Measurements from ENCODE around the gene CTDSPL. TPM values are rescaled to one million over a fixed set of nuclear protein-coding genes. Genes with fewer than 3 reads are reported as not detected.

The CTDSPL gene
- total RNA-seq, 2 experiments from 2014 or later = 0.90 to 2.1 TPM

DNA sequence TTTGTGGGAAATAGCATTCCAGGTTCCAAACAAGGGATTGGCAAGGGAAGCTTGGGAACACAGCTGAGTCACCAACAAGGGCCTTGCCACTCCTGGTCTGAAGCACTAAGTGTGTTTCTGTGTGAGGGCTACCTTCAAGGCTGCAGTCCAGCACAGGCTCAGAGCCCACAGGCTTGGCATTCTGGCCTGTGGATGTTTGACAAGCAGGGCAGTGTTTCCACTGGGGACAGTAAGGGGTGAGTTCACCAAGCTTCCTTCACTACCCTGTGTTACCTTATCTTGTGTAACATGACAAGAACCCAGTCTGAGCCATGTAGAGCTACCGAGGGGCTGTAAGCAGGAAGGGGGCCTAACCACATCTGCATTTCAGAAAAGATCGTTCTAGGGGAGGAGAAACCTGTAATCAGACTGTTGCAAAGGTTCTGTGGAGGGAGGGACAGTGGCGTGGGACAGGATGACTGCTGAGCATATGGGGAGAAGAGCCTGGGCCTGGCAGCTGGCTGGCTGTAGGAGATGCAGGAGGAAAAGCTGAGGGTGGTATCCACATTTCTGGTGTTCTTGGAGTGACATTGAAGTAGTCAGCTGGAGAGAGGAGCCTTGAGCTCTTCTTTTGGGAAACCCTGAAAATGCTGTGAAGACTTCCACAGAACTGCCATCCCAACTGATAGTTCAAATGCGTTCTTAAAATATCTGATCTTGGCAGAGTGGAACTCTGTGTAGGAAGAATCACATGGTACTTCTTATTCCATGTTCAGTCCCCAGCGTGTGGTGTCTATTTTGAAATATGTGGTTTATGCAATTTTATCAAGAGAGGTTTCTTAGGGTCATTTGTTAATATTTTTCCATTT is 61.3 kb downstream of the CTDSPL start:
- H3K9me3 Mint-ChIP-seq (ENCODE audit: insufficient read depth) = no peaks in the 10 kb centered on the region
- DNase-seq (no peak), ATAC-seq (peak; percentile 42)
- POLR2A ChIA-PET = no interaction called here
- H3K4me3 Mint-ChIP-seq = no peak overlapping the region
- H3K36me3 Mint-ChIP-seq (ENCODE audit: low read depth) = no peaks in the 10 kb centered on the region
- CTCF ChIA-PET = interaction anchor here (1.0 to 4.0 kb wide), 7 partner anchors 13 to 67 kb away, joined by 3 to 16 read pairs (median 4); no protein-coding TSS in a partner anchor
- peaks cover 14% of the 10 kb centered on the region for H3K4me1 Mint-ChIP-seq (ENCODE audit: low read depth)
- no peak overlapping the region for H3K27ac Mint-ChIP-seq
- H3K27me3 Mint-ChIP-seq (ENCODE audit: low read depth) = peaks cover 12% of the 10 kb centered on the region

DNA sequence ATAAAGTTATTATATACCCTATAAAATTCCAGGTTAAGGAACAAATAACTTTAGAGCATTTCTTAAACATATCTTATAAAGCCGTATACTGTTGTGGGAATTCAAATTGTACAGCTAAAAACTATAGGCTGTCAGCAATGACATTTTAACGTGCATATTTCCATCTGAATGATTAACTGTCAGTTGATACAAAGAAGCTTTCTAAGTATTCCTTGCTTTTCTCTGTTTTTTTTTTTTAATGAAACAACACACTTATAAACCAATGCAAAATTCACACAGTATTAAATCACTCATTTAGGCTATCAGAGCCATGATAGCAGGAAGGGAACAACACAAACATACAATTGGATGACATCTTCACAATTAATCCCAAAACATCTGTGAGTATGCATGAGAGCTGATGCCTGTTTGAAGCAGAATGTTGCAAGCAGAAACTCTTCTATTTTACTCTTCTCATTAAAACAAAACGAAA is 61.9 kb downstream of the CTDSPL start:
- ChIA-PET CTCF (interaction anchor here (1.1 to 4.0 kb wide), 4 partner anchors 15 to 68 kb away, joined by 3 to 16 read pairs (median 6); no protein-coding TSS in a partner anchor), POLR2A (no interaction called here)
- ATAC-seq (no peak), DNase-seq (no peak)
- no peak overlapping the region for H3K4me3 Mint-ChIP-seq
- no peaks in the 10 kb centered on the region for H3K36me3 Mint-ChIP-seq (ENCODE audit: low read depth)
- peaks cover 14% of the 10 kb centered on the region for H3K4me1 Mint-ChIP-seq (ENCODE audit: low read depth)
- no peak overlapping the region for H3K27ac Mint-ChIP-seq
- no peaks in the 10 kb centered on the region for H3K9me3 Mint-ChIP-seq (ENCODE audit: insufficient read depth)
- H3K27me3 Mint-ChIP-seq (ENCODE audit: low read depth) = peaks cover 8% of the 10 kb centered on the region

DNA sequence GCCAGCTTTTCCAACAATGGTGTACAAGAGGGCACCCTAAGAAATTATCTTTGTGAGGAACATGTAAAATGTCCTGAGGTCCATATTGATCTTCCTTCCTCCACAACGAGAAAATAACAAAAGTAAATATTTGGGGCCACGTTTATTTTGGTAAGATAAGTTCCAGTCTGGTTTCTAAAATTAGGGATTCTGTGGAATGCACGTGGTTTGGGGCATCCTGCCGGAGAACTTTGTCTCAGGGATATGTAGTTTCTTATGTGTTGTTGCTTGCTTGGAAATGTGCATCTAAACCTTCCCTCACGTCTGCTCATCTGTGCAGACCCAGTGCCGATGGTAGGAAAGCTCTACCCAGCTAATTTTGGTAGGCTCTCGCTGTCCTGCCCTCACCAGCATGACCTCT is 62.8 kb downstream of the CTDSPL start:
- Mint-ChIP-seq H3K27me3 (ENCODE audit: low read depth) (peaks cover 8% of the 10 kb centered on the region), H3K9me3 (ENCODE audit: insufficient read depth) (no peaks in the 10 kb centered on the region), H3K36me3 (ENCODE audit: low read depth) (no peaks in the 10 kb centered on the region), H3K27ac (no peak overlapping the region), H3K4me1 (ENCODE audit: low read depth) (peaks cover 14% of the 10 kb centered on the region), H3K4me3 (no peak overlapping the region)
- ChIA-PET POLR2A (no interaction called here), CTCF (interaction anchor here (2.5 to 4.0 kb wide), 2 partner anchors 22 to 69 kb away, joined by 9 to 16 read pairs; no protein-coding TSS in a partner anchor)
- ATAC-seq (no peak), DNase-seq (no peak)

DNA sequence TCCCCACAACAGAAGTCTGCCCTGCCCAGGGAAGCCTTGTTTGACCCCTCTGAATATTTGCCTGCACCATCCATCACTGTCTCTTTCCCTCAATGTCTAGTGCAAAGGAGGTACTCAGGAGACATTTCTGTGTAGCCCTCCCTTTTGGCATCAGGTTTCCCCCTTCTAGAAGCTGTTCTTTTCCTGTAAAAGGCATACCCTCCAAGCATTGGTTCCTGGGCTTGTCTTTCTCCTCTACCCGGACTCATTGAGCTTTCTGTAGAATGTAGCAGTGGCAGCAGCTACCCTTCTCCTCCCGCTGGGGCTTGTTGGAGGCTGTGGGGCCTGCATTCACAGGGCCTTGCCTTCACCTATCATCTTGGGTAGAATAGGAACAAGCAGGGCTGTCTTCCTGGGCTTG is 63.5 kb downstream of the CTDSPL start:
- ChIA-PET POLR2A (no interaction called here), CTCF (interaction anchor here (0.9 to 4.0 kb wide), 2 partner anchors 14 to 22 kb away, joined by 3 to 16 read pairs; no protein-coding TSS in a partner anchor)
- Mint-ChIP-seq H3K36me3 (ENCODE audit: low read depth) (no peaks in the 10 kb centered on the region), H3K4me1 (ENCODE audit: low read depth) (peaks cover 14% of the 10 kb centered on the region), H3K9me3 (ENCODE audit: insufficient read depth) (no peaks in the 10 kb centered on the region), H3K4me3 (no peak overlapping the region), H3K27ac (no peak overlapping the region), H3K27me3 (ENCODE audit: low read depth) (peaks cover 7% of the 10 kb centered on the region)
- ATAC-seq (no peak), DNase-seq (no peak)

DNA sequence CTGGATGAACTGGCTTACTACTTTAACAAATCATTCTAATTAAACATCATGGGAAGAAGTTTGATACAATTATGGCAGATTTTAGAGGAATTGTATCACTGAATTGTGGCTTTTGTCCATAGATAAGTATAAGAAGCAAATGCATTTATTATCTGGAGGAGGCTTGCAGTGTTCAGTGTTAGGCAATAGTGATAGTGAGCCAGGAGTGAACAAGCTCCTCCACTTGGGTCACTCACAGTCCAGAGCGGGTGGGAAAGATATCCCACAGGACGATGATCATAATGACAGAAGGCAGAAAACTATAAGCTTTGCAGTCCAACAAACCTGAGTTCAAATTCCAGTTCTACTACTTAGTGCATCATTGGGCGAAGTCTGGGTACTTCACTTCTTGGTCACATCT is 64.9 kb downstream of the CTDSPL start:
- ChIA-PET POLR2A (no interaction called here), CTCF (interaction anchor here (4.0 kb wide), 1 partner anchor 24 kb away, joined by 16 read pairs; no protein-coding TSS in a partner anchor)
- H3K27ac Mint-ChIP-seq = no peak overlapping the region
- ATAC-seq (no peak), DNase-seq (no peak)
- peaks cover 10% of the 10 kb centered on the region for H3K4me1 Mint-ChIP-seq (ENCODE audit: low read depth)
- H3K9me3 Mint-ChIP-seq (ENCODE audit: insufficient read depth) = no peaks in the 10 kb centered on the region
- H3K27me3 Mint-ChIP-seq (ENCODE audit: low read depth) = peaks cover 7% of the 10 kb centered on the region
- H3K36me3 Mint-ChIP-seq (ENCODE audit: low read depth) = no peaks in the 10 kb centered on the region
- no peak overlapping the region for H3K4me3 Mint-ChIP-seq

DNA sequence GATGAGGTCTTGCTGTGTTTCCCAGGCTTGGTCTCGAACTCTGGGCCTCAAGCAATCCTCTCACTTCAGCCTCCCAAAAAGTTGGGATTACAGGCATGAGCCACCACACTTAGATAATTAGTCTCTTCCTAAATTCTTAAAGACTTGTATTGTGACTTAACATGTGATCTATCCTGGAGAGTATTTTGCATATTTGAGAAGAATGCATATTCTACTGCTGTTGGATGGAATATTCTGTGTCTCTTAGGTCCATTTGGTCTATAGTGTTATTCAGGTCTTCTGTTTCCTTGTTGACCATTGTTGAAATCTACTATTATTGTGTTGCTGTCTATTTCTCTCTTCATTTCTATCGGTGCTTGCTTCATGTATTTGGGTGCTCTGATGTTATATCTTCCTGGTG is 68.8 kb downstream of the CTDSPL start:
- ChIA-PET POLR2A (no interaction called here), CTCF (no interaction called here)
- Mint-ChIP-seq H3K27me3 (ENCODE audit: low read depth) (peaks cover 7% of the 10 kb centered on the region), H3K9me3 (ENCODE audit: insufficient read depth) (no peaks in the 10 kb centered on the region), H3K27ac (no peak overlapping the region), H3K4me1 (ENCODE audit: low read depth) (no peaks in the 10 kb centered on the region), H3K36me3 (ENCODE audit: low read depth) (no peaks in the 10 kb centered on the region), H3K4me3 (no peak overlapping the region)
- no peak for DNase-seq
- ATAC-seq = no peak

DNA sequence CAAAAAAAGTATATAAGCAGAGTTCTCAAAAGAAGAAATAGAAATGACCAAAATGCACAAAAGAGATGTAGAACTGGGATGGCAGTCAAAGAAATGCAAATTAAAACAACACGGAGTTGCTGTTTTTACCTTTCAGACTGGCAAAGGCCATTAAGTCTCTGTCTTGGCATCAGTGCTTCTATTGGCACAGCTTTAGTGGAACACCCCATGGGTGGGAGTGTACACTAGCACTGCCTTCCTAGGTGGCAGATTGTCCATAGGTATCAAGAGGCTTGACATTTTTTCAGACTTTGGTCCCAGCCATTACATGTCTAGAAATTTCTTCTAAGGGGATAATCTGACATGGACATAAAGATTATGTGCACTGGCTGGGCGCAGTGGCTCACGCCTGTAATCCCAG is 70.8 kb downstream of the CTDSPL start:
- CTCF ChIA-PET = interaction anchor here (0.6 to 1.2 kb wide), 2 partner anchors 21 to 77 kb away, joined by 3 to 6 read pairs; no protein-coding TSS in a partner anchor
- no peaks in the 10 kb centered on the region for H3K9me3 Mint-ChIP-seq (ENCODE audit: insufficient read depth)
- POLR2A ChIA-PET = no interaction called here
- peaks cover 11% of the 10 kb centered on the region for H3K27me3 Mint-ChIP-seq (ENCODE audit: low read depth)
- DNase-seq = no peak
- H3K36me3 Mint-ChIP-seq (ENCODE audit: low read depth) = no peaks in the 10 kb centered on the region
- H3K4me3 Mint-ChIP-seq = no peak overlapping the region
- H3K4me1 Mint-ChIP-seq (ENCODE audit: low read depth) = no peaks in the 10 kb centered on the region
- no peak for ATAC-seq
- H3K27ac Mint-ChIP-seq = no peak overlapping the region

DNA sequence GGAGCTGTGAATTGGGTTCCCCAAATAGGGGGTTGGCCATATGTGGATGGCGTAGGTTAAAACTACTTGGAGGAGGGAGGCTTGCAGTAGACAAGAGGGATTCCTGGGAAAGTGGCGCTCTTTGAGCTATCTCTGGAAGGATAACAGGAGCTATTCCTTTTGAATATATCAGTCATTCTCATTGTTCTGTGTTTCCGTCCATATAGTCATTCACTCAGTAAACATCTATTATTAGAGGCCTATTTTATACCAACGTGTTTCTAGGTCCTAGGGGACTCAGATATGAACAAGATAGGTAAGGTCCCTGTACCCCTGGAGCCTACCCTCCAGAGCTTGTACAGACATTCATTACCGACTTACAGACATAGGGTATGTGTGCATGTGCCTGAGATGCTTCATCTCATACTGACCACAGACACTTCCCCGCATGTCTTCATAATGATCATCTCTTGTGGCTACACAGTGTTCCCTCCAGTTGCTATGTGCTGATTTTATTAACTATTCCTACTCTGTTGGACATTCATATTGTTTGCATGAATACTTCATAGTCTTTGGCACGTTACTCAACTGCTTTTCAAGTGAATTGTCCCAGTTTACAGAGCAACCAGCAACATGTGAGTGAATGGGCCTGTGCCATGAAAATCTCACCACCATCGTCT is 73.1 kb downstream of the CTDSPL start:
- Mint-ChIP-seq H3K9me3 (ENCODE audit: insufficient read depth) (no peaks in the 10 kb centered on the region), H3K27me3 (ENCODE audit: low read depth) (peaks cover 16% of the 10 kb centered on the region), H3K4me3 (no peak overlapping the region), H3K27ac (no peak overlapping the region), H3K4me1 (ENCODE audit: low read depth) (no peaks in the 10 kb centered on the region), H3K36me3 (ENCODE audit: low read depth) (no peaks in the 10 kb centered on the region)
- ATAC-seq = no peak
- ChIA-PET CTCF (interaction anchor here (0.9 kb wide), 1 partner anchor 10 kb away, joined by 3 read pairs; no protein-coding TSS in a partner anchor), POLR2A (no interaction called here)
- no peak for DNase-seq

DNA sequence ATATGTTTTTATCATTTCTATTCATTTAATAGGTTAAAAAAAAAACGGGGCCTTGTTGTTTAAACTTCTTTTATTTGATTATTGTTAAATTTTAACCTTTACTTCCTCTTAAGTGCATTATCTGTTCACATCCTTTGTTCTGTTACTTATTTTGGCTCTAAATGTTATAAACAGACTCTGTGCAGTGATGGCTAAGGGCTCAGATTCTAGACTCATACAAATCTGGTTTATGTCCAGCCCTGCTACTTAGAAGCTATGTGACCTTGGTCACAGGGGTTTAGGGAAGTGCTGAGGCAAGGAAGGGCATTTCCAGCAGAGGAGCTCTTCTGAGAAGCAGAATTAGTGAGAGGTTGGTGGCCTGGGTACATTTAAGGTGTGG is 73.6 kb downstream of the CTDSPL start:
- CTCF ChIA-PET = no interaction called here
- Mint-ChIP-seq H3K9me3 (ENCODE audit: insufficient read depth) (no peaks in the 10 kb centered on the region), H3K36me3 (ENCODE audit: low read depth) (no peaks in the 10 kb centered on the region), H3K27me3 (ENCODE audit: low read depth) (peaks cover 16% of the 10 kb centered on the region), H3K27ac (no peak overlapping the region), H3K4me1 (ENCODE audit: low read depth) (no peaks in the 10 kb centered on the region), H3K4me3 (no peak overlapping the region)
- DNase-seq (no peak), ATAC-seq (no peak)
- POLR2A ChIA-PET = no interaction called here

DNA sequence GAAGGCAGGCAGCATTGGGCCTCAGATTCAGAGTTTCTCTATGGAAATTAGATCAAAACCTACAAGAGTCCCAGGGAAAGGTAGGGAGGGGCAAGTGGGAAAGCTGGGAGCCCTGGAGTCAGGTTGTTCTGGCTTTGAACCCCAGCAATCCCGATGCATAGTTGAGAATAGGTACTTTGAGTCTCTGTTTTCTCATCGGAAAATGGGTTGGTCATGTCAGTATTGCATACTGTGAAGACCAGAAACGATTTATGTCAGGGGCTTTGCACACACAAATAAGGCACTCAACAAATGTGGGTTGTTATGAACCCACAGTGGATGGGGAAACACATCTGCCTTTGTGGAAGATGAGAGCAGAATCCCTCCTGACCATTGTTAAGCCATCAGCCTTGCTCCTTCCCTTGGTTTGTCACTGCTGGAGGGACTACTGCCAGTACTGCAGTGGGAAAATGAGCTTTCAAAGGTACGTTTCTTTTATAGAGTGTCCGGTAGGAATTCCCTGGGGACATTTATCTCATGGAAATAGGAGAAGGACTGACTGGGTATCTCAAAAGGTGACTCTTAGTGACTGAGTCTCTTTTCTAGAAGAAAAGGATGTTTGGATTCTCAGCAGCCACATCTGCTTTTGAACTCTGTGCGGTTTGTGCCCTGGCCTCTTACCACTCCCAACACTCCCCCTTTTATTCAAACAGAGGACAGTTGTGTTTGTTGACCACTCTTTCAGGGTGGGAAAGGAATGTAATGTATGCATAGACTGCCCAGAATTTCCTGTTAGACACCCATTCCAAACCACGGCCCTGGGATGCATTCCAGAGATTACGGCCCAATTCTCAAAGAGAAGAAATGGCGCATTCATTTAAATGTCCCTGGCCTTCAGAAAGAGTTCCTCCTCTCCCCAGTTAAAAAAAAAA is 74.3 kb downstream of the CTDSPL start:
- DNase-seq (no peak), ATAC-seq (no peak)
- ChIA-PET CTCF (no interaction called here), POLR2A (no interaction called here)
- Mint-ChIP-seq H3K9me3 (ENCODE audit: insufficient read depth) (no peaks in the 10 kb centered on the region), H3K4me3 (no peak overlapping the region), H3K27ac (no peak overlapping the region), H3K27me3 (ENCODE audit: low read depth) (peaks cover 16% of the 10 kb centered on the region), H3K4me1 (ENCODE audit: low read depth) (no peaks in the 10 kb centered on the region), H3K36me3 (ENCODE audit: low read depth) (no peaks in the 10 kb centered on the region)

DNA sequence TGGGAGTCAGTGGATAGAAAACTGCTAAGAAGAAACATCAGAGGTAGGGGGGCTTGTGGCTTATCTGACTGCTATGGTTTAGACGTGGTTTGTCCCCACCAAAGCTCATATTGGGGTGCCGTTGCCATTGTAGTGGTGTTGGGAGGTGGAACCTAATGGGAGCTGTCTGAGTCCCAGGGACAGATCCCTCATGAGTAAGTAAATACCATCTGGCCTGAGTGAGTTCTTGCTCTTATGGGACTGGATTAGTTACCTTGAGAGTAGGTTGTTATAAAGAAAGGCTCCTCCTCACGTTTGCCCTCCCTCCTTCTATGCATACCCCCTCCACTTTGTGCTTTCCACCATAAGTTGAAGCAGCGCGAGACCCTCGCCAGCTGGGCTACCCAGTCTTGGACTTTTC is 75.5 kb downstream of the CTDSPL start:
- Mint-ChIP-seq H3K27ac (no peak overlapping the region), H3K4me3 (no peak overlapping the region), H3K4me1 (ENCODE audit: low read depth) (no peaks in the 10 kb centered on the region), H3K36me3 (ENCODE audit: low read depth) (no peaks in the 10 kb centered on the region), H3K27me3 (ENCODE audit: low read depth) (peaks cover 16% of the 10 kb centered on the region), H3K9me3 (ENCODE audit: insufficient read depth) (no peaks in the 10 kb centered on the region)
- DNase-seq (no peak), ATAC-seq (no peak)
- ChIA-PET CTCF (interaction anchor here (1.7 kb wide), 1 partner anchor 37 kb away, joined by 4 read pairs; no protein-coding TSS in a partner anchor), POLR2A (interaction anchor here (0.6 kb wide), 1 partner anchor 45 kb away, joined by 3 read pairs; no protein-coding TSS in a partner anchor)

Measured in activated CD8-positive, alpha-beta T cell treated with anti-CD3 and anti-CD28 coated beads, Interleukin-2, amount 10 ng/mL, durations not matched to agents 7 days and 5 days (primary cell).